Inflammatory macrophage treated with lipopolysaccharide for 4 hours (primary cell): ENCODE results near the gene SHROOM1.

Experiments used
- DNase-seq: peaks from one replicate; pipeline ENCODE4 v3.0.0-alpha.2; 2020

Gene SHROOM1

DNA sequence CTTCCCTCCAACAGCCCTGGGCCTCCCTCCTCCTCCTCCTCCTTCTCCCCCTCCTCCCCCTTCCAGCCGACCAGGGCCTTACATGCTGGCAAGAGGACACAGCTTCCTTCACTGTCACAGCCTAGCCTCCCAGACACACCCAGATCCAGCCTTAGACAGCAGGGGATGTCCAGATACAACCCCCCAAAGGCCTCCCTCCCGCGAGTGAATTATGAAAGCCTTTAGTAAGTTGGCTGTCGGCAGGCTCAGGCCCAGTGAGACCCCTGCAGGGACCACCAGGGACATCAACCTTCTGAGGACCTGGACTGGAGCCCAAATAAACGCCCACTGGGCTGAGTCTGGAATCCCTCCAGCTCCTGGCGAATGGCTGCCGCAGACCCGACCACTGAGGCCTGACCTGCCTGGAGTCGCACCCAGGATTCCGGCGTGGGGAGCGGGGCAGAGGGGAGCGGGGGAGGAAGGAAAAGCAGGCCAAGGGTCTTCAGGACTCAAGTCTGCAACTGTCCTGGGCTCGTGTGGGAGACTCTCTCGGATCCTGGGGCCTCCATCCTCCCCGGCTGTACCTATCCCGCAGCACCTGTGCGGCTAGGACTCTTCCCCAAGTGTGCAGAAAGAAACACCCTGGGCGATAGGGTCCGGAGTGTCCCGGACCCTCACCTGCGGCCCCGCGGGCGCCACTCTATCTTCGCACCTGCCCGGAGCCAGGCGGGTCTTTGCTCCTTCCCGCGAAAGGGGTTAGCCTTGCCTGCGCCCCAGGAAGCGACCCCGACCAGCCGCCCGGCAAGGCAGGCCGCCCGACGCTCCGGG lies 54.1 kb downstream of the SHROOM1 start:
- DNase-seq = no peak

DNA sequence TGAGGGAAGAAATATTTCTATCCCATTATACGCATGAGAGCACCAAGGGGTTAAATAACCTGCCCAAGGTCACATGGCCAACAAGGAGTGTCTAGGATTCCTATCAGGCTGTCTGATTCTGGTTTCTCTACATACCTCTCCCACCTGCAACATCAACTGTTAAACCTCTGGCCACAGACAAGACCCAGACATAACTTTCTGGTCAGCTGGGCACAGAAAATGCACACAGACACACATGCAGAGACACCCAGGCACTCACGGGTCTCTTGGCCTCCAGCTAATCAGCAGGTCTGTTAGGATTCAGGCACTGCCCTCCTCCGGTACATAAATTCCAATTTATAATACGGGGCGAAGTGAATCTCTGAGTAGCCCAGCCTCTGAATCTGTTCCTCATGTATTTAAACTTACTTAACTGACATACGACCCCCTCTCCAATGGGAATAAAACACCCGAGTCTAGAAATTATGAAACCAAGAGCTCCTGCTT lies 54.9 kb downstream of the SHROOM1 start:
- no peak for DNase-seq

DNA sequence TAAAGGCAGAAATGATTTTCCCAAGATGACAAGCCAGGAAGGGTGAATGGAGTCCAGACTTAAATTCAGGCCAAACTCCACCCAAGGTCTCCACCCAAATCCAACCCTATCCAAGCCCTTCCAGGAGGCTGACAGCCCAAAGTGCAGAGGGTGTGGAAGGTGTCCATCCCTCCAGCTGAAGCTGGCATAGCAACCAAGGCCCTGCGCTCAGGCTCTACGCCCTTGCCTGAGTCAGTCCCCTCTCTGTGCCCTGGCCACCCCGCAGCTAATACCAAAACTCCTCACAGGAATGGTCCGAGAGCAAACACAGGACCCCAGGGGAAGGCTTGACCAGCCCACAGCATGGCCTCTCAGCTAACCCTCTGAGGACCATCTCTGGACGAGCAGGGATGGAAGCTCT lies 55.6 kb downstream of the SHROOM1 start:
- no peak for DNase-seq

DNA sequence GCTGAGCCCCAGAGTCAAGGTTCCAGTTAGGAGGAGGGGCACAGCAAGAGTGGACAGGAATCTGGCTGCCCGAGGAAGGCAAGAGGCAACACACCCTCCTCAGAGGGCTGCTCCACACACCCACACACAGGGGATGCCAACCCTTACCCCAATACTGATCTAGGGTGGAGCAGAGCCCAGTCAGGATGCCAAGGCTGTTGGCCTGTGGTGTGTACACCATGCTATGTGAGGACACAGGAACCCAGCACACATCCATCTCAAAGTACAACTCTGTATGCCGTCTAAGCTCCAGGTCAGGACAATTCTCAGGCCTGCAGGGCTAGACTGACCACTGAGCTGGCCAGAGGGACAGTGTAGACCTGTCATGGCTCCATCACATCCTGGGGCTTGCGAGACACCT lies 56.0 kb downstream of the SHROOM1 start:
- no peak for DNase-seq

DNA sequence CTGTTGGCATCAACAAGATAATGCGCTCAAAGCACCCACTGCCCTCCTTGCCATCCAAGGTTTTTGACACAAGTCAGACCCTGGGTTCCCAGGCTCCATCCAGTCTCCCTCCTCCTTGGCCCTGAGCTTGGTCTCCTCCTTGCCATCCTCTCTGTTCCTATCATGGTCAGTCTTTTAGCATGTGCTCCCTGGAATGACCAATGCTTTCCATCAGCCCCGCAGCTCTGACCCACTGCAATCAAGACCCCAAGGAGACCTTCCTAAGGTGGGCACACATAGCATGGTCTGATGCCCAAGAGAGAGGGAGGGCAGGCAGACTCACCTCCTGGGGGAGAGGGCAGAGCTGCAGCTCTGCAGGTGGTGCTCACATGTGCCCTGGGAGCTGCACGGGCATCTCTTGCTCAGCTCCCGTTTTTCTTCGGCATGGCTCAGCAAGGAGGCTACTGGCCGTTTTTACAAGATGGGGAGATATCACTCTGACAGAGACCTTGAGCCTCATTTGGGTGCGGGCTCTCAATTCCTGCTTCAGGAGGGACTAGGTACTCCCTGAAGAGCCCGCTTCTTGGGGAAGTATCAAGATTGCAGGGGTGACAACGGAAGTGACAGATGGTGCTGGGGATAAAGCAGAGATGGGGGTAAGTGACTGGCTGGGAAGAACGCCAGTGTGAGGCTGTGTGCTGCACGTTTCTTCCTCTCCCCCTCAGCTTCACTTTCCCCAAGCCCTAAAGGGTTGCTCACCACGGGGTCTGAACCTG lies 56.7 kb downstream of the SHROOM1 start:
- DNase-seq = no peak

DNA sequence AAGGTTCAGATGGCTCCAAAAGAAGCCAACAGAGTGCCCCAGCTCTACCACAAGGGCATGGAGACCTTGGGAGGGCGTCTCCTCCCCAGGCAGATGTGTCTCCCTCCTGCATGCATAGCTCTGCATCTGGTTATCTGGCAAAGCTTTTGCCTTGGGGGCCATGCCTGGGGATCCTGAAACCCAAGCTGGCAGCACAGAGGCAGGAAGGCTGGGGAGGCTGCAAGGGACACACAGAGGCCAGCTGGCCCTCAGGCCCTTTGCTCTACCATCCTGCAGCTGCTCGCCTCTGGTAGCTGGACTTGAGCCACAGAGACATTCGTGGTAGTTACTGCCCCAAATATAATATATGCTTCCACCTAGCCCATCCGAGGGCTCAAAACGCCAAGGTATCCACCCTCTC lies 57.3 kb downstream of the SHROOM1 start:
- no peak for DNase-seq

DNA sequence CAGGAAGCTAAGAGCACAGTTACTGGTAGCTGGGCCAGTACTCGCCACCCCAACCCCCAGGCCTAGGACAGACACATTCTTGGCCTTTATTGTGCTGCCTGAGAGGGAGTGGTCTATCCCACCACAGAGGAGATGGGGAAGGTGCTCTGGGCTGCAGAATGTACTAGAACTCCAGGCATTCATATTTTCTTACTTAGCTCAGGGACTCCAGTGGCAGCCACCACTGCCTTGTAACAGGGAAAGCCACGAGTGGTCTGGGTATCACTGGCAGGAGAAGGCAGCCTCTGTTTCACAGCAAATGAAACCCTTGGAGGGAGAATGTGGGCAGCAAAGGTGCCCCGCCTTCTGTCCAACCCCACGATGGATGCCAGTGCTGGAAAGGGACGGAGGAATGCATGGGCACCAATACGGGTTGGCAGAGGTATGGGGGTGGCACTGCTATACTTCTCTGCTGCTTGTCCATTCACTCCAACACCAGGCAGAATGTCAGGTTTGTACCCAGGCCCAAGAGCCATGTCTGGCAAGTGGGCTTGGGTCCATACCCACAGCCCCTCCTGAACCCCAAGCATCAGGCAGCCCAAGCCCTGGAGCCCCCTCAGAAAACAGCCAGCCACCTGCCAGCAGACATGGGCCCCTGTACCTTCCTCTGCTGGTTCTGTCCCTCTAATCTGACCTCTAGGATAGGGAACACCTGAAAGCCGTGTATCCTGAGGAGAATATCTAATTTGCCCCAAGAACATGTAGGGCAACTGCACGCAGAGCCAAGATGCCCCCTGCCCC lies 58.0 kb downstream of the SHROOM1 start:
- no peak for DNase-seq
